HepG2 (cell line): Measurements from ENCODE around the gene TRIM54. TPM values are rescaled to one million over a fixed set of nuclear protein-coding genes. Genes with fewer than 3 reads are reported as not detected.

Source experiments
- CCAR2 ChIP-seq: fragments of 200-400 bp; formaldehyde crosslinking; optimal IDR thresholded peaks from 2 replicates; pipeline ENCODE3; 2018; ENCODE audit warnings: low read depth, mild to moderate bottlenecking, low read length, moderate library complexity
- ISL2 ChIP-seq: sonication (generic); formaldehyde crosslinking; IDR thresholded peaks from 2 replicates; pipeline ENCODE4 v1.5.0; 2020; ENCODE audit warnings: missing genetic modification reagents
- MED1 ChIP-seq: sonication (generic); formaldehyde crosslinking; IDR thresholded peaks from 2 replicates; pipeline ENCODE4 v1.4.0; 2020; ENCODE audit warnings: missing genetic modification reagents
- NR2C2 ChIP-seq: sonication (generic); formaldehyde crosslinking; IDR thresholded peaks from 2 replicates; pipeline ENCODE4 v1.4.0; 2020; ENCODE audit warnings: missing genetic modification reagents, mild to moderate bottlenecking, moderate library complexity, borderline replicate concordance
- POLR2AphosphoS2 ChIP-seq: IDR thresholded peaks from 2 replicates; pipeline ENCODE4 v1.6.1; 2011; ENCODE audit warnings: low read depth, low read length, improper control_type of control experiment
- SOX6 ChIP-seq, 2 experiments: fragments of 450-650 bp in 1 of 2; sonication (generic) in 1 of 2; formaldehyde crosslinking in 1 of 2; IDR thresholded peaks; 2 replicates each; pipeline versions ENCODE4 v1.4.0 to v1.6.1; 2017 to 2020; ENCODE audit warnings: antibody characterized with exemption in 1 of 2, mild to moderate bottlenecking in 1 of 2, missing genetic modification reagents in 1 of 2
- SRY ChIP-seq: sonication (generic); formaldehyde crosslinking; IDR thresholded peaks from 2 replicates; pipeline ENCODE4 v1.8.0; 2022; ENCODE audit warnings: mild to moderate bottlenecking, missing genetic modification reagents
- ZBTB7B ChIP-seq: sonication (generic); formaldehyde crosslinking; IDR thresholded peaks from 2 replicates; pipeline ENCODE4 v1.4.0; 2020; ENCODE audit warnings: missing genetic modification reagents
- ZNF230 ChIP-seq: sonication (generic); formaldehyde crosslinking; IDR thresholded peaks from 2 replicates; pipeline ENCODE4 v1.4.0; 2020; ENCODE audit warnings: mild to moderate bottlenecking, missing genetic modification reagents
- ZNF274 ChIP-seq: sonication (generic); formaldehyde crosslinking; IDR thresholded peaks from 2 replicates; pipeline ENCODE4 v1.5.1; 2020; ENCODE audit warnings: mild to moderate bottlenecking, missing genetic modification reagents
- ZNF33B ChIP-seq: sonication (generic); formaldehyde crosslinking; IDR thresholded peaks from 2 replicates; pipeline ENCODE4 v1.5.1; 2020; ENCODE audit warnings: mild to moderate bottlenecking, missing genetic modification reagents
- ZNF552 ChIP-seq: sonication (generic); formaldehyde crosslinking; IDR thresholded peaks from 2 replicates; pipeline ENCODE4 v1.9.0; 2022; ENCODE audit warnings: missing genetic modification reagents, mild to moderate bottlenecking, borderline replicate concordance
- ZNF619 ChIP-seq: sonication (generic); formaldehyde crosslinking; IDR thresholded peaks from 2 replicates; pipeline ENCODE4 v1.4.0; 2020; ENCODE audit warnings: mild to moderate bottlenecking, missing genetic modification reagents
- polyA plus RNA-seq, 8 experiments: library from polyadenylated mRNA; depleted of rRNA in 3 of 8; stranded (reverse) in 7 of 8; unstranded in 1 of 8; fragments of >200 nt; fragmentation: Illumina TruSeq in 4 of 8; extraction: Trizol in 4 of 8; gene quantifications; 2 replicates each; pipeline versions ENCODE4 v1.2.1 to v1.2.3, GENCODE V29; 2011 to 2016; ENCODE audit warnings: low read depth in 4 of 8, missing spikeins in 1 of 8, mixed read lengths in 1 of 8; ENCODE audit not compliant: insufficient read depth in 1 of 8
- total RNA-seq, 5 experiments: library from RNA; depleted of rRNA; stranded (reverse); fragments of >200 nt; fragmentation: Illumina TruSeq; extraction: Trizol; gene quantifications; 2 replicates each; pipeline ENCODE4 v1.2.3, GENCODE V29; 2016; ENCODE audit warnings: low read depth in 1 of 5
- TF ChIP-seq, protein P1 (sequence below), 2 experiments: fragments of 450-650 bp in 1 of 2; sonication (generic) in 1 of 2; formaldehyde crosslinking; IDR thresholded peaks; 2 replicates each; pipeline versions ENCODE4 v1.5.0 to v1.8.0; 2020 to 2022; ENCODE audit warnings: mild to moderate bottlenecking in 1 of 2, missing genetic modification reagents in 1 of 2
- TF ChIP-seq, protein P2 (sequence below): IDR thresholded peaks from 2 replicates; pipeline ENCODE4 v1.6.1; 2016; ENCODE audit warnings: low read depth, borderline replicate concordance
- TF ChIP-seq, protein P3 (sequence below): sonication (generic); formaldehyde crosslinking; IDR thresholded peaks from 2 replicates; pipeline ENCODE4 v1.5.1; 2020; ENCODE audit warnings: missing genetic modification reagents, mild to moderate bottlenecking, borderline replicate concordance
- TF ChIP-seq, protein P4 (sequence below): sonication (generic); formaldehyde crosslinking; IDR thresholded peaks from 2 replicates; pipeline ENCODE4 v1.4.0; 2020; ENCODE audit warnings: mild to moderate bottlenecking, missing genetic modification reagents
- TF ChIP-seq, protein P5 (sequence below): sonication (generic); formaldehyde crosslinking; IDR thresholded peaks from 2 replicates; pipeline ENCODE4 v1.9.0; 2021; ENCODE audit warnings: missing genetic modification reagents, borderline replicate concordance

TRIM54 gene
- total and polyA plus RNA-seq, 2 of the 13 experiments (the other 11 are each of a cell fraction or from before 2014, with no cell fraction given), result 0.07 to 0.13 TPM

GRCh38 chr2:27353762-27354596 lies 71.8 kb downstream of the TRIM54 start (continued):
- no peak for TF ChIP-seq CCAR2
- peak; percentile 22; the same call in 1 of the 2 replicates for TF ChIP-seq ZBTB7B (CRISPR knock-in tag)
- TF ChIP-seq ZNF274 (CRISPR knock-in tag), result no peak
- 0 out of 2 replicates have a peak, but pooled peaks have one; percentile 28 for TF ChIP-seq SRY
- TF ChIP-seq ZNF552 (CRISPR knock-in tag), result no peak
- TF ChIP-seq, protein P1, sequence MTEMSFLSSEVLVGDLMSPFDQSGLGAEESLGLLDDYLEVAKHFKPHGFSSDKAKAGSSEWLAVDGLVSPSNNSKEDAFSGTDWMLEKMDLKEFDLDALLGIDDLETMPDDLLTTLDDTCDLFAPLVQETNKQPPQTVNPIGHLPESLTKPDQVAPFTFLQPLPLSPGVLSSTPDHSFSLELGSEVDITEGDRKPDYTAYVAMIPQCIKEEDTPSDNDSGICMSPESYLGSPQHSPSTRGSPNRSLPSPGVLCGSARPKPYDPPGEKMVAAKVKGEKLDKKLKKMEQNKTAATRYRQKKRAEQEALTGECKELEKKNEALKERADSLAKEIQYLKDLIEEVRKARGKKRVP (CRISPR knock-in tag; IDR thresholded peaks at IDR 0.05), result no peak
- TF ChIP-seq ZNF33B (CRISPR knock-in tag), result no peak
- no peak for TF ChIP-seq SOX6 (IDR thresholded peaks at IDR 0.05)
- TF ChIP-seq SOX6 (CRISPR knock-in tag; IDR thresholded peaks at IDR 0.05), result peak; percentile 62; the same call in 1 of the 2 replicates
- TF ChIP-seq ZNF230 (CRISPR knock-in tag), result 0 out of 2 replicates have a peak, but pooled peaks have one; percentile 26
- TF ChIP-seq, protein P2, sequence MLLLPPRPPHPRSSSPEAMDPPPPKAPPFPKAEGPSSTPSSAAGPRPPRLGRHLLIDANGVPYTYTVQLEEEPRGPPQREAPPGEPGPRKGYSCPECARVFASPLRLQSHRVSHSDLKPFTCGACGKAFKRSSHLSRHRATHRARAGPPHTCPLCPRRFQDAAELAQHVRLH (CRISPR knock-in tag), result no peak
- TF ChIP-seq POLR2AphosphoS2, result no peak
- TF ChIP-seq, protein P3, sequence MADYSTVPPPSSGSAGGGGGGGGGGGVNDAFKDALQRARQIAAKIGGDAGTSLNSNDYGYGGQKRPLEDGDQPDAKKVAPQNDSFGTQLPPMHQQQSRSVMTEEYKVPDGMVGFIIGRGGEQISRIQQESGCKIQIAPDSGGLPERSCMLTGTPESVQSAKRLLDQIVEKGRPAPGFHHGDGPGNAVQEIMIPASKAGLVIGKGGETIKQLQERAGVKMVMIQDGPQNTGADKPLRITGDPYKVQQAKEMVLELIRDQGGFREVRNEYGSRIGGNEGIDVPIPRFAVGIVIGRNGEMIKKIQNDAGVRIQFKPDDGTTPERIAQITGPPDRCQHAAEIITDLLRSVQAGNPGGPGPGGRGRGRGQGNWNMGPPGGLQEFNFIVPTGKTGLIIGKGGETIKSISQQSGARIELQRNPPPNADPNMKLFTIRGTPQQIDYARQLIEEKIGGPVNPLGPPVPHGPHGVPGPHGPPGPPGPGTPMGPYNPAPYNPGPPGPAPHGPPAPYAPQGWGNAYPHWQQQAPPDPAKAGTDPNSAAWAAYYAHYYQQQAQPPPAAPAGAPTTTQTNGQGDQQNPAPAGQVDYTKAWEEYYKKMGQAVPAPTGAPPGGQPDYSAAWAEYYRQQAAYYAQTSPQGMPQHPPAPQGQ (CRISPR knock-in tag), result no peak
- peak; percentile 82; the same call in 1 of the 2 replicates for TF ChIP-seq ZNF619 (CRISPR knock-in tag)
- no peak for TF ChIP-seq ISL2 (CRISPR knock-in tag)
- peak; percentile 53; the same call in 1 of the 2 replicates for TF ChIP-seq NR2C2 (CRISPR knock-in tag)
- TF ChIP-seq, protein P4, sequence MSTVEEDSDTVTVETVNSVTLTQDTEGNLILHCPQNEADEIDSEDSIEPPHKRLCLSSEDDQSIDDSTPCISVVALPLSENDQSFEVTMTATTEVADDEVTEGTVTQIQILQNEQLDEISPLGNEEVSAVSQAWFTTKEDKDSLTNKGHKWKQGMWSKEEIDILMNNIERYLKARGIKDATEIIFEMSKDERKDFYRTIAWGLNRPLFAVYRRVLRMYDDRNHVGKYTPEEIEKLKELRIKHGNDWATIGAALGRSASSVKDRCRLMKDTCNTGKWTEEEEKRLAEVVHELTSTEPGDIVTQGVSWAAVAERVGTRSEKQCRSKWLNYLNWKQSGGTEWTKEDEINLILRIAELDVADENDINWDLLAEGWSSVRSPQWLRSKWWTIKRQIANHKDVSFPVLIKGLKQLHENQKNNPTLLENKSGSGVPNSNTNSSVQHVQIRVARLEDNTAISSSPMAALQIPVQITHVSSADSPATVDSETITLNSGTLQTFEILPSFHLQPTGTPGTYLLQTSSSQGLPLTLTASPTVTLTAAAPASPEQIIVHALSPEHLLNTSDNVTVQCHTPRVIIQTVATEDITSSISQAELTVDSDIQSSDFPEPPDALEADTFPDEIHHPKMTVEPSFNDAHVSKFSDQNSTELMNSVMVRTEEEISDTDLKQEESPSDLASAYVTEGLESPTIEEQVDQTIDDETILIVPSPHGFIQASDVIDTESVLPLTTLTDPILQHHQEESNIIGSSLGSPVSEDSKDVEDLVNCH (CRISPR knock-in tag), result no peak
- TF ChIP-seq, protein P5, sequence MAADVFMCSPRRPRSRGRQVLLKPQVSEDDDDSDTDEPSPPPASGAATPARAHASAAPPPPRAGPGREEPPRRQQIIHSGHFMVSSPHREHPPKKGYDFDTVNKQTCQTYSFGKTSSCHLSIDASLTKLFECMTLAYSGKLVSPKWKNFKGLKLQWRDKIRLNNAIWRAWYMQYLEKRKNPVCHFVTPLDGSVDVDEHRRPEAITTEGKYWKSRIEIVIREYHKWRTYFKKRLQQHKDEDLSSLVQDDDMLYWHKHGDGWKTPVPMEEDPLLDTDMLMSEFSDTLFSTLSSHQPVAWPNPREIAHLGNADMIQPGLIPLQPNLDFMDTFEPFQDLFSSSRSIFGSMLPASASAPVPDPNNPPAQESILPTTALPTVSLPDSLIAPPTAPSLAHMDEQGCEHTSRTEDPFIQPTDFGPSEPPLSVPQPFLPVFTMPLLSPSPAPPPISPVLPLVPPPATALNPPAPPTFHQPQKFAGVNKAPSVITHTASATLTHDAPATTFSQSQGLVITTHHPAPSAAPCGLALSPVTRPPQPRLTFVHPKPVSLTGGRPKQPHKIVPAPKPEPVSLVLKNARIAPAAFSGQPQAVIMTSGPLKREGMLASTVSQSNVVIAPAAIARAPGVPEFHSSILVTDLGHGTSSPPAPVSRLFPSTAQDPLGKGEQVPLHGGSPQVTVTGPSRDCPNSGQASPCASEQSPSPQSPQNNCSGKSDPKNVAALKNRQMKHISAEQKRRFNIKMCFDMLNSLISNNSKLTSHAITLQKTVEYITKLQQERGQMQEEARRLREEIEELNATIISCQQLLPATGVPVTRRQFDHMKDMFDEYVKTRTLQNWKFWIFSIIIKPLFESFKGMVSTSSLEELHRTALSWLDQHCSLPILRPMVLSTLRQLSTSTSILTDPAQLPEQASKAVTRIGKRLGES, result 0 out of 2 replicates have a peak, but pooled peaks have one; percentile 49
- TF ChIP-seq MED1 (CRISPR knock-in tag), result peak; percentile 61; the same call in 1 of the 2 replicates
